HUES48 (cell line): ENCODE results near the gene ZNF580.

ENCODE experiments used
- H3K27ac ChIP-seq: one replicate; pipeline ENCODE4 v1.7.0; 2013; ENCODE audit warnings: low read depth, low read length, inconsistent platforms
- H3K27me3 ChIP-seq: 2 replicates; pipeline ENCODE4 v1.6.1; 2013; ENCODE audit warnings: mild to moderate bottlenecking, low read length; ENCODE audit not compliant: control insufficient read depth, insufficient read depth
- H3K36me3 ChIP-seq: 2 replicates; pipeline ENCODE4 v1.6.1; 2013; ENCODE audit warnings: low read length; ENCODE audit not compliant: control insufficient read depth, insufficient read depth
- H3K4me1 ChIP-seq: 2 replicates; pipeline ENCODE4 v1.6.1; 2013; ENCODE audit warnings: mild to moderate bottlenecking, low read length; ENCODE audit not compliant: control insufficient read depth, insufficient read depth
- H3K4me3 ChIP-seq: 2 replicates; pipeline ENCODE4 v1.5.1; 2013; ENCODE audit warnings: mild to moderate bottlenecking, low read depth, low read length
- H3K9ac ChIP-seq: 2 replicates; pipeline ENCODE4 v1.6.1; 2013; ENCODE audit warnings: mild to moderate bottlenecking, low read depth, low read length, moderate library complexity
- H3K9me3 ChIP-seq: 2 replicates; pipeline ENCODE4 v1.6.1; 2013; ENCODE audit warnings: low read length; ENCODE audit not compliant: control insufficient read depth, insufficient read depth

The ZNF580 gene

DNA sequence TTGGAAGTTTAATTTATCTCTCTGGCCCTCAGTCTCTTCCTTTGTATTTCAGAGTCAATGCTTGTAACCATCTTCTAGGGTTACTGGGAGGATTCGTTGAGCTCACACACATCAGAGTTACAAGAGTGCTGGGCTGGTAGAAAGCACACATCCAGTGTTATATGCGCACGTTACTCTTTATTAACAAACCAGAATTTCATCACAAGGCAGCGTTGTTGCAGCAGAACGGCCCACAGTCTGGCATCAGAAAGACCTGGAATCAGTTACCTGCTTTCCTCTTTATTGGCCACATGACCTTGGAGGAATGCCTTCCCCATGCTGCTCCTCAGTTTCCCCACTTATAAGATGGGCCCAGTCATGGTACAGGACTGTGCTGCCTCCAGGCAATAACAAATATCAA is 31.5 kb upstream of the ZNF580 start:
- H3K4me3 ChIP-seq: no peak overlapping the region
- no peak overlapping the region for H3K27ac ChIP-seq

DNA sequence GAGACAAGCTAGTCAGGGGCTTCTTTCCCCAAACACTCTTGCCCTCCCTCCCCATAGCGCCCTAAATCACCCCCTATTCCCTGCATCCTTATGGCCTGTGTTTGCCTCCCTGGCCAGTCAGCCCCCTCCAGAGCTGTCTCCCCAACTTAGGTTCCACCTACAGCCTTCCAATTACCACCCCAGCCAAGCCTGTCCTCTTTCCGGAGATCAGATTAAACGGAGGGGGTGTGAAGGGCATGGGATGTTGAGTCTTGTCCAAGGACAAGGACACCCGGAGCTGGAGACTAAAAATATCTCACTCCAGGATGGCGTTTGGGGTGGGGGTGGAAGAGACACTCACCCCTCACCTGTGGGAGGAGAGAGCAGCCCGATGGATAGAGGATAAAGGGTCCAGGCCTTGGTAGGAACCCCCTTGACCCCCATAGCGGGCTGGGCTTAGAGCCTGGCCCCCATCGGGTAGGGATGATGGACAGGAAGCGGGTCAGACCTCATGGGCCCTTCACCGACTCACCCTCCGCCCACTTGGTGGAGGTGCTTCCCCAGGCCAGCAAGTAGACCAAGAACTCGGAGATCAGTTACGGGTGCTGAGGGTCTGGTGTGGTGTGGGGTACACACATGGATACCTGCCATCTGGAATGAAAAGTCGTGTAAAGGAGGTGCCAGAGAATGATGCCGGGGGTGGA is 29.4 kb upstream of the ZNF580 start:
- Histone ChIP-seq H3K27me3 (no peaks in the 10 kb centered on the region), H3K9me3 (no peaks in the 10 kb centered on the region), H3K4me1 (peaks cover 6% of the 10 kb centered on the region), H3K36me3 (peaks cover 26% of the 10 kb centered on the region), H3K27ac (no peak overlapping the region), H3K4me3 (no peak overlapping the region), H3K9ac (no peak overlapping the region)

More for the DNA sequence above, 31.5 kb upstream of the ZNF580 start:
- Histone ChIP-seq H3K27me3 (no peaks in the 10 kb centered on the region), H3K9me3 (no peaks in the 10 kb centered on the region), H3K9ac (no peak overlapping the region), H3K4me1 (peaks cover 7% of the 10 kb centered on the region), H3K36me3 (peaks cover 11% of the 10 kb centered on the region)

DNA sequence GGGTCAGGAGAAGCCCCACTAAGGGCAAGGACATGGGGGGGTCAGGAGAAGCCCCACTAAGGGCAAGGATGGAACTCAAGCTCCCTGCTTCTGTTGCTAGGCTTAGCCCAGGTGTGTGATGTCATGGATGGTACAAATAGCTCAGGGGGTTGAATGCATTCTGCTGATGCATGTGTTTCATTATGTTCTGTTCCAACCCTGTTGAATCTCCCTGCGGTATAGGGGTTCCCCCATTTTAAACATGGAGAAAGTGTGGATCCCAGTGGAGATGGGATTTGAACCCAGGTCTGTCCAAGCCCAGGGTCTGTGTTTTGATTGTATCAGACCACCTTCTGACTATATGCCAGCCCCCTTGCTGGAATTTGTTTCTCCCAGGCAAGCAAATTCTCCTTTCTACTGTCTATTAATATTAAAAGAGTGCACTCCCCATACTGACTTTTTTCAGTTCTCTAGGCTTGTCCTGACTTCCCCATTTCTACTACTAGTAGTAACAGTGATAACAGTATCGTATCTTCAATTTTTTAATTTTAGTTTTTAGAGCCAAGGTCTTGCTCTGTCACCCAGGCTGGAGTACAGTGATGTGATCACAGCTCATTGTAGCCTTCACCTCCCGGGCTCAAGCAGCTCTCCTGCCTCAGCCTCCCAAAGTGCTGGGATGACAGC is 28.7 kb upstream of the ZNF580 start:
- H3K27me3 ChIP-seq: no peaks in the 10 kb centered on the region
- no peaks in the 10 kb centered on the region for H3K9me3 ChIP-seq
- no peaks in the 10 kb centered on the region for H3K4me1 ChIP-seq
- H3K27ac ChIP-seq: no peak overlapping the region
- no peak overlapping the region for H3K4me3 ChIP-seq
- H3K9ac ChIP-seq: no peak overlapping the region
- H3K36me3 ChIP-seq: peaks cover 25% of the 10 kb centered on the region

DNA sequence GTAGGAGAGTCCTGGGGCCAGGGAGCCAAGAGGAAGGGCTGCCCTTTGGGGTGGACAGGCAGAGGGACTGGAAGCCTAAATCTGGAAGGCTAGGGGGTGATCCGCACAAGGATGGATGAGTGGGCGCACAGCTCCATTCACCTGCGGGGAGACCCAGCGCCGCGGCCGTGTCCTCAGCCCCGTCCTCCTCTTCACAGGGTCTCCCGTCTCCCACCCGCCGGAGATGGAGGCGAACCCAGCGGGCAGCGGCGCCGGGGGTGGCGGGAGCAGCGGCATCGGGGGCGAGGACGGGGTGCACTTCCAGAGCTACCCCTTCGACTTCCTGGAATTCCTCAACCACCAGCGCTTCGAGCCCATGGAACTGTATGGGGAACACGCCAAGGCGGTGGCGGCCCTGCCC is 27.4 kb upstream of the ZNF580 start:
- peaks cover 29% of the 10 kb centered on the region for H3K36me3 ChIP-seq
- H3K27ac ChIP-seq: no peak overlapping the region
- H3K4me1 ChIP-seq: no peaks in the 10 kb centered on the region
- H3K27me3 ChIP-seq: no peaks in the 10 kb centered on the region
- no peak overlapping the region for H3K9ac ChIP-seq
- H3K9me3 ChIP-seq: no peaks in the 10 kb centered on the region
- H3K4me3 ChIP-seq: no peak overlapping the region

DNA sequence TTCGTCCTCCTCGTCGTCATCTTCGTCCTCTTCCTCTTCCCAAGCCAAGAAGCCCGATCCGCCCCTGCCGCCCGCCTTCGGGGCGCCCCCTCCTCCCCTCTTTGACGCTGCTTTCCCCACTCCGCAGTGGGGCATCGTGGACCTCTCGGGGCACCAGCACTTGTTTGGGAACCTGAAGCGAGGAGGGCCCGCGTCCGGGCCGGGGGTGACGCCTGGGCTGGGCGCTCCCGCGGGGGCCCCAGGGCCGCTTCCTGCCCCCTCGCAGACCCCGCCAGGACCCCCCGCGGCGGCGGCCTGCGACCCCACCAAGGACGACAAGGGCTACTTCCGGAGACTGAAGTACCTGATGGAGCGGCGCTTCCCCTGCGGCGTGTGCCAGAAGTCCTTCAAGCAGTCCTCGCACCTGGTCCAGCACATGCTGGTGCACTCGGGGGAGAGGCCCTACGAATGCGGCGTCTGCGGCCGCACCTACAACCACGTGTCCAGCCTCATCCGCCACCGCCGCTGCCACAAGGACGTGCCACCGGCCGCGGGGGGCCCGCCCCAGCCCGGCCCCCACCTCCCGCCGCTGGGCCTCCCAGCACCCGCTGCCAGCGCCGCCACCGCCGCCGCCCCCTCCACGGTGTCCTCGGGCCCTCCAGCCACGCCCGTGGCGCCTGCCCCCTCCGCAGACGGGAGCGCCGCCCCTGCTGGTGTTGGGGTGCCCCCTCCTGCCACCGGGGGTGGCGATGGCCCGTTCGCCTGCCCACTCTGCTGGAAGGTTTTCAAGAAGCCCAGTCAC is 26.7 kb upstream of the ZNF580 start:
- Histone ChIP-seq H3K4me3 (no peak overlapping the region), H3K4me1 (no peaks in the 10 kb centered on the region), H3K27ac (no peak overlapping the region), H3K9me3 (no peaks in the 10 kb centered on the region), H3K36me3 (peaks cover 29% of the 10 kb centered on the region), H3K27me3 (no peaks in the 10 kb centered on the region), H3K9ac (no peak overlapping the region)

DNA sequence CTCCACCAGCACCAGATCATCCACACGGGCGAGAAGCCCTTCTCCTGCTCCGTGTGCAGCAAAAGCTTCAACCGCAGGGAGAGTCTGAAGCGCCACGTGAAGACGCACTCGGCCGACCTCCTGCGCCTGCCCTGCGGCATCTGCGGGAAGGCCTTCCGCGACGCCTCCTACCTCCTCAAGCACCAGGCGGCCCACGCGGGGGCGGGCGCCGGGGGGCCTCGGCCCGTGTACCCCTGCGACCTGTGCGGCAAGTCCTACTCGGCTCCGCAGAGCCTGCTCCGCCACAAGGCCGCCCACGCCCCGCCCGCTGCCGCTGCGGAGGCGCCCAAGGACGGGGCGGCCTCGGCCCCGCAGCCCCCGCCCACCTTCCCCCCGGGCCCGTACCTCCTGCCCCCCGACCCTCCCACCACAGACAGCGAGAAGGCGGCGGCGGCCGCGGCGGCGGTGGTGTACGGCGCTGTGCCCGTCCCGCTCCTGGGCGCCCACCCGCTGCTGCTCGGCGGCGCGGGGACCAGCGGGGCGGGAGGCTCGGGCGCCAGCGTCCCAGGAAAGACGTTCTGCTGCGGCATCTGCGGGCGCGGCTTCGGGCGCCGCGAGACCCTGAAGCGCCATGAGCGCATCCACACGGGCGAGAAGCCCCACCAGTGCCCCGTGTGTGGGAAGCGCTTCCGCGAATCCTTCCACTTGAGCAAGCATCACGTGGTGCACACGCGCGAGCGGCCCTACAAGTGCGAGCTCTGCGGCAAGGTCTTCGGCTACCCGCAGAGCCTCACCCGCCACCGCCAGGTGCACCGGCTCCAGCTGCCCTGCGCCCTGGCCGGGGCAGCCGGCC is 25.9 kb upstream of the ZNF580 start:
- Histone ChIP-seq H3K9ac (no peak overlapping the region), H3K9me3 (no peaks in the 10 kb centered on the region), H3K36me3 (peaks cover 25% of the 10 kb centered on the region), H3K27ac (no peak overlapping the region), H3K4me1 (no peaks in the 10 kb centered on the region), H3K4me3 (no peak overlapping the region), H3K27me3 (no peaks in the 10 kb centered on the region)

DNA sequence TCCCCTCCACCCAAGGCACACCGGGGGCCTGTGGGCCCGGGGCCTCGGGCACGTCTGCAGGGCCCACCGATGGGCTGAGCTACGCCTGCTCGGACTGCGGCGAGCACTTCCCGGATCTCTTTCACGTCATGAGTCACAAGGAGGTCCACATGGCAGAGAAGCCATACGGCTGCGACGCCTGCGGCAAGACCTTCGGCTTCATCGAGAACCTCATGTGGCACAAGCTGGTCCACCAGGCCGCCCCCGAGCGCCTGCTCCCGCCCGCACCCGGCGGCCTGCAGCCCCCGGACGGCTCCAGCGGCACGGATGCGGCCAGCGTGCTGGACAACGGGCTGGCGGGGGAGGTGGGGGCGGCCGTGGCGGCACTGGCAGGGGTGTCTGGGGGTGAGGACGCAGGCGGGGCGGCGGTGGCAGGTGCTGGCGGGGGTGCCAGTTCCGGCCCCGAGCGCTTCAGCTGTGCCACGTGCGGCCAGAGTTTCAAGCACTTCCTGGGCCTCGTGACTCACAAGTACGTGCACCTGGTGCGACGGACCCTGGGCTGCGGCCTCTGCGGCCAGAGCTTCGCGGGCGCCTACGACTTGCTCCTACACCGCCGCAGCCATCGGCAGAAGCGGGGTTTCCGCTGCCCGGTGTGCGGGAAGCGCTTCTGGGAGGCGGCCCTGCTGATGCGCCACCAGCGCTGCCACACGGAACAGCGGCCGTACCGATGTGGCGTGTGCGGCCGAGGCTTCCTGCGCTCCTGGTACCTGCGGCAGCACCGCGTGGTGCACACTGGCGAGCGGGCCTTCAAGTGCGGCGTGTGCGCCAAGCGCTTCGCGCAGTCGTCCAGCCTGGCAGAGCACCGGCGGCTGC is 25.0 kb upstream of the ZNF580 start:
- H3K9me3 ChIP-seq: no peaks in the 10 kb centered on the region
- H3K27ac ChIP-seq: no peak overlapping the region
- no peak overlapping the region for H3K4me3 ChIP-seq
- peaks cover 28% of the 10 kb centered on the region for H3K36me3 ChIP-seq
- H3K27me3 ChIP-seq: no peaks in the 10 kb centered on the region
- no peaks in the 10 kb centered on the region for H3K4me1 ChIP-seq
- no peak overlapping the region for H3K9ac ChIP-seq

DNA sequence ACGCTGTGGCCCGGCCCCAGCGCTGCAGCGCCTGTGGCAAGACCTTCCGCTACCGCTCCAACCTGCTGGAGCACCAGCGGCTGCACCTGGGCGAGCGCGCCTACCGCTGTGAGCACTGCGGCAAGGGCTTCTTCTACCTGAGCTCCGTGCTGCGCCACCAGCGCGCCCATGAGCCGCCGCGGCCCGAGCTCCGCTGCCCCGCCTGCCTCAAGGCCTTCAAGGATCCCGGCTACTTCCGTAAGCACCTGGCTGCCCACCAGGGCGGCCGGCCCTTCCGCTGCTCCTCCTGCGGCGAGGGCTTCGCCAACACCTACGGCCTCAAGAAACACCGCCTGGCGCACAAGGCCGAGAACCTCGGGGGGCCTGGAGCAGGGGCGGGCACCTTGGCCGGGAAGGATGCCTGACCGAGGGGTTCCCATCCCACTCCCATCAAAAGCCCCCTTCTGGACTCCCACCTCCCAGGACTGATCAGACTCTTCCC is 24.4 kb upstream of the ZNF580 start:
- Histone ChIP-seq H3K27ac (no peak overlapping the region), H3K36me3 (peaks cover 34% of the 10 kb centered on the region)

DNA sequence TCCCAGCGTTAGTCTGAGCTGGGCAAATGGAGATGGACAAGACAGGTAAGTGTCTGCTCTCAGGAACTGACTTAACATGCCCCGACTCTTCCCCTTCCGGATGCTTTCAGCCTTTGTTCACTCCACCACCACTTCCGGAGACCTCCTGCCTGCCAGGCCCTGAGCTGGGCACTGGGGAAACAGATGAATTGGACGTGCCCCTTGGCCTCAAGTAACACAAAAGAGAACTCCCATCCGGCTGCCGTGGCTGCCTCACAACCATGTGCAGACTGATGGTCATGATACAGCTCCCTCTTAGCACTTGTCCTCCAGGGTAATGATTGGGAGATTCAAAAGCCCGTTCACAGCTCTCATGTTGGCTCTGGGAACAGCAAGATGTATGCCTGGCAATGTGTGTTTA is 23.4 kb upstream of the ZNF580 start:
- no peak overlapping the region for H3K9ac ChIP-seq

More for the DNA sequence above, 24.4 kb upstream of the ZNF580 start:
- H3K27me3 ChIP-seq: no peaks in the 10 kb centered on the region
- no peaks in the 10 kb centered on the region for H3K9me3 ChIP-seq
- no peak overlapping the region for H3K9ac ChIP-seq
- H3K4me3 ChIP-seq: no peak overlapping the region
- H3K4me1 ChIP-seq: no peaks in the 10 kb centered on the region

DNA sequence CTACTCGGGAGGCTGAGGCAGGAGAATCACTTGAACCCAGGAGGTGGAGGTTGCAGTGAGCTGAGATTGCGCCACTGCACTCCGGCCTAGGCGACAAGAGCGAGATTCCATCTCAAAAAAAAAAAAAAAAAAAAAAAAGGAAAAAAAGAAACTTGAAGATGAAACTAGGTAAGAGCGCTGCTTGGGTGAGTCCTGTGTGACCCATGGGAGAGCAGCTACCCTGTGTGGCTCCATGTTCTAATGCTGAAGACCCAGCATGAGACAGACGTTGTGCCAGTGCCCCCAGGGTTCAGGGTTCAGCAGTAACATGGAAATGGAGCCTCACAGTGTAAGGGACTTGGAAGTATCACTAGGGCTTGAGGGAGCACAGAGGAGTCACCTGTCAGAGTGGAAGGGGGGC is 22.4 kb upstream of the ZNF580 start:
- H3K27ac ChIP-seq: no peak overlapping the region
- no peak overlapping the region for H3K9ac ChIP-seq
- H3K4me3 ChIP-seq: no peak overlapping the region
- no peaks in the 10 kb centered on the region for H3K27me3 ChIP-seq
- H3K9me3 ChIP-seq: no peaks in the 10 kb centered on the region
- no peaks in the 10 kb centered on the region for H3K4me1 ChIP-seq
- H3K36me3 ChIP-seq: peaks cover 38% of the 10 kb centered on the region

More for the DNA sequence above, 23.4 kb upstream of the ZNF580 start:
- Histone ChIP-seq H3K4me3 (no peak overlapping the region), H3K9me3 (no peaks in the 10 kb centered on the region), H3K27me3 (no peaks in the 10 kb centered on the region), H3K36me3 (peaks cover 38% of the 10 kb centered on the region), H3K27ac (no peak overlapping the region), H3K4me1 (no peaks in the 10 kb centered on the region)
